GM18499 (cell line): ENCODE results near the gene PIGT.

ENCODE experiments used
- ATAC-seq: cut with Tn5 transposase; IDR thresholded peaks from one replicate; pipeline ENCODE4 v1.9.1; 2021; ENCODE audit warnings: moderate number of reproducible peaks; ENCODE audit not compliant: insufficient read depth, unreplicated experiment

Gene PIGT

DNA sequence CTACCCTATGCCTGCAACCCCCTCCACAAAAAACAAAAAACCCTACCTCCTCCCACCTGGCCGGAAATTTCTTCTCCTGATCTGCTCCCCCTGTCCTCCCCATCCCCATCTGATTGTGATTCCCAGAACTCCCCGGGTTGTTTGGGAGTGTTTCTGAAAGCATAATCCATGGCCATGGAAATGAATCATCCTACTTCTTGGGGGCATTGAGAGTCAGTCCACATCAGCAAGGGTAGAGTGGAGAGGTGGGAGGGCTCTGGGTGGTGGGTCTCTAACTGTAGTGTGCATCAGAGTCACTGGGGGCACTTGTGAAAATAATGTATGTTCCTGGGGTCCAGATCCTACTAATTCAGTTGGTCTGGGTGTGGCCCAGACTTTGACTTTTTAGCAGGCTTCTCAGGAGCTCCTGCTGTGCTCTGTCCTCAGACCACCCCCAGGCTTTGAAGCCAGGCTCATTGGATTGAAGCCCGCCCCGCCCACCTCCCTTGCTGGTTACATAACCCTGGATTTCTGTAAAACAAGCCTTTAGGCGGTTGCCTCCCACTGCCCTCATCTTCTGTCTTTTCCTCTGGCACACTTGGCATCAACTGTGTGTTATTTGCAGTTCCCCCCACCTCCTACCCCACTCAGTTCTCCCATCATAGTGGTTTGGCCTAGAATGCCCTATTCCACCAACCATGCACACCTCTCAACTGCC, 10.5 kb downstream of the PIGT start:
- ATAC-seq = no peak

GRCh38 chr20:45427236-45428149, 11.6 kb downstream of the PIGT start:
- no peak for ATAC-seq

GRCh38 chr20:45429618-45430017, 13.7 kb downstream of the PIGT start:
- ATAC-seq = no peak

GRCh38 chr20:45432294-45432693, 16.4 kb downstream of the PIGT start:
- no peak for ATAC-seq

- ATAC-seq = no peak
Measured at GRCh38 chr20:45433316-45433715, 17.4 kb downstream of the PIGT start.

DNA sequence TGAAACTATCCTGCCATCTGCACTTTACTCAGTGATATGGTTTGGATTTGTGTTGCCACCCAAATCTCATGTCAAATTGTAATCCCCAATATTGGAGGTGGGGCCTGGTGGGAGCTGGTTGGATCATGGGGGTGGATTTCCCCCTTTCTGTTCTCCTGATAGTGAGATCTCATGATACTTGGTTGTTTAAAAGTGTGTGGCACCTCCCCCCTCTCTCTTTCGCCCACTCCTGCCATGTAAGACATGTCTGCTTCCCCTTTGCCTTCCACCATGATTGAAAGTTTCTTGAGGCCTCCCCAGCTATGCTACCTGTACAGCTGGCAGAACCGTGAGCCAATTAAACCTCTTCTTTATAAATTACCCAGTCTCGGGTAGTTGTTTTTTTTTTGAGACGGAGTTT, 18.0 kb downstream of the PIGT start:
- ATAC-seq = no peak

DNA sequence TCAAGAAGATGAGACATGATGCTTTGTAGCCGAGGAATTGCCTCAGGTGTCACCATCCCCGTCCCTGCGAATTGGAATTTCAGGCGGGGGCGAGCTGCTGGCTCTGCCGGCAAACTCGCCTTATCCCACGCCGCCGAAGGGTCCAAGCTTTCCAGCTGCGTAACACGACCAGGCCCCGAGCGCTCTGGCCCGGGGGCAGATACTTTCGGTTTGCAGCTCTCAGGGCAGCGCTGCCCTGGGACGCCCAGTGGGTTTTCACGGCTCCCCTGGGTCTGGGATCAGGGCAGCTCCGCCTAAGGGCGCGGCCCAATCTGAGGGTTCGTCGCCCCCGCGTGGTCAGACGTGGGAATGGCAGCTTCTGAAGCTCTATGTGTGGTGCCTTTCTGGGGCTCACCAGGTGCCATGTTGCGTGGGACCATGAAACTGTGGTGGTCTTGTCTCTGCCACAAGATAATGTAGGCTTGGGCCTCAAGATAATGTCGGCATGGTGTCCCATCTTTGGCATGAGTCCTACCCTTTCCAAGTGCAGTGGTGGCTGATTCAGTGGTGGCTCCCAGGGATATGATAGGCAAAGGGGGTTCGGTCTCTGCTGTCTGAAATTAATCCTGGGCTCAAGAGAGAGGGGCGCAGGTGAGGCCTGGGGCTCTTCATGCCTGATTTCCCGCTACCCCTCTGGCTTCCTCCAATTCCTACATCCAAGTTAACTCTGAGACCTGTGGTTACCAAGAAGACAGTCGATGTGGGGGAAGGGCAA, 21.0 kb downstream of the PIGT start:
- no peak for ATAC-seq

DNA sequence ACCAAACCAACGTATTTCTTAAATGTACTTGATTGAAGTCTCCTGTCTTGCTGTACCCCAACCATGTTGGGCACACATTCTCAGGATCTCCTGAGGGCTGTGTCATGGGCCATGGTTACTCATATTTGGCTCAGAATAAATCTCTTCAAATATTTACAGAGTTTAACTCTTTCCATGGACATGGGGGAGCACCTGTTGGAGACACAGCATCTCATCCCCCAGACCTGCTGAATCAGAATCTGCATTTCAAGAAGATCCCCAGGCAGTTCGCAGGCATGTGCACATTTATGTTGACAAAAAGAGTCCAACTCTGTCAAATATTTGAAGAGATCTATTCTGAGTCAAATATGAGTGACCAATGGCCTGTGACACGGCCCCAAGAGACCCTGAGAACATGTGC, 24.5 kb downstream of the PIGT start:
- ATAC-seq = no peak

DNA sequence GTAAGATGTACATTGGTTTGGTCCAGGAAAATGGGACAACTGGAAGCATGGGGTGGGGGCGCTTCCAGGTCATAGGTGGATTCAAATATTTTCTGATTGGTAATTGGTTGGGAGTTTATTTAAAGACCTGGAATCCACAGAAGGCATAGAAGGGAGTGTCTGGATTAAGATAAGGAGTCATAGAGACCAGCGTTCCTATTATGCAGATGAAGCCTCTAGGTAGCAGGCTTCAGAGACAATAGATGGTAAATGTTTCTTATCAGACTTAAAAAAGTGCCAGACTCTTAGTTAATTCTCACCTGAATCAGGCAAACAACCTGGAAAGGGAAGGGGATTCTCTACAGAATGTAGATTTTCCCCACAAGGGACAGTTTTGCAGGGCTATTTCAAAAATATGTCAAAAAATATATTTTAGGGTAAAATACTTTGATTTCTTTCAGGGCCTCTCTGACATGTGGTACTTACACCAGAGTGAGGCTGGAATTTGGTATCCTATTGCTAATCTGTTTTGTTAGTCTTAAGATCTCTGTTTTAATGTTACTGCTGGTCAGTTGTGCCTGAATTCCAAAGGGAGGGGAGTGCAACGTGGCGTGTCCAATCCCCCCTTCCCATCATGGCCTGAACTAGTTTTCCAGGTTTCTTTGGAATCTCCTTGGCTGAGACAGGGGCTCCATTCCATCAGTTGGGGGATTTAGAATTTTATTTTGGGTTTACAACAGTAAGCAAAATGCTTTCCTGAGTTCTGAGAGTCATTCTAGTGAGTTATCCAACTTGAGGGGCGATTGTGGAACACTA, 25.1 kb downstream of the PIGT start:
- no peak for ATAC-seq

GRCh38 chr20:45441746-45442145, 25.8 kb downstream of the PIGT start:
- ATAC-seq = no peak

DNA sequence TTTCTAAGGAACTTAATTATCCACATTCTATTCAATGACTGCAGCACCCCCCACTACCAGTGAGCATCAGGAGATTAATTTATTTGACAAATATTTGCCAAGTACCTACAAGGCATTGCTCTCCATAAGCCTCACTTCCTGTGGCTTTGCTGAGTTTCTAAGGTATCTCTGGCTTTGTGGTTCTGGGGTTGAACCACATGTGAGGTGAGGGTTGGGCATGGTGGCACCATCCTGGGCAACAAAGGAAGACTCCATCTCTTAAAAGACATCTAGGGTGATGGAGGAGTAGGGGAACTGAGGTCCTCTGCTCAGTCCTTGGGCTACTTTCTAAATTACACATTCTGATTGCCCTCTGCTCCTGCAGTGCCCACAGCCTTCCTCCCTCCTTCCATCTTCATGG, 28.1 kb downstream of the PIGT start:
- no peak for ATAC-seq

GRCh38 chr20:45445805-45446562, 30.0 kb downstream of the PIGT start:
- ATAC-seq = no peak

DNA sequence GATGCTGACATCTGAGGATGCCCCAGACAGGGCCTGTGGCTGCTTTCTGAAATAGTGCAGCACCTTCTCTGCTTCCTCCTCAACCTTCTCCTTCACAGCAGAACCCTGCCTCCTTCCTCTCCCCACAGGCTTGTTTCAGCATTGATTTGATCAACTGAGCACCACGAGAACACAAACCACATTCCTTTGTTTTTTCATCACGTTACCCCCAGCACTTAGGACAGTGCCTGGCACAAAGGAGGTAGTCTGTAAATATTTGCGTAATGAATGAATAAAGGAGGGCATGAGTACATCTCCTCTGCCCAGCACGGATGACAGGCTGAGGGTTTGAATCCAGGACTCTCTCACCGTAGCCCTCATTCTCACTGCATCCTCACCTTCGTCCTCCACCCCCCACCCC, 32.3 kb downstream of the PIGT start:
- ATAC-seq = no peak

GRCh38 chr20:45449528-45449927, 33.6 kb downstream of the PIGT start:
- ATAC-seq = no peak

DNA sequence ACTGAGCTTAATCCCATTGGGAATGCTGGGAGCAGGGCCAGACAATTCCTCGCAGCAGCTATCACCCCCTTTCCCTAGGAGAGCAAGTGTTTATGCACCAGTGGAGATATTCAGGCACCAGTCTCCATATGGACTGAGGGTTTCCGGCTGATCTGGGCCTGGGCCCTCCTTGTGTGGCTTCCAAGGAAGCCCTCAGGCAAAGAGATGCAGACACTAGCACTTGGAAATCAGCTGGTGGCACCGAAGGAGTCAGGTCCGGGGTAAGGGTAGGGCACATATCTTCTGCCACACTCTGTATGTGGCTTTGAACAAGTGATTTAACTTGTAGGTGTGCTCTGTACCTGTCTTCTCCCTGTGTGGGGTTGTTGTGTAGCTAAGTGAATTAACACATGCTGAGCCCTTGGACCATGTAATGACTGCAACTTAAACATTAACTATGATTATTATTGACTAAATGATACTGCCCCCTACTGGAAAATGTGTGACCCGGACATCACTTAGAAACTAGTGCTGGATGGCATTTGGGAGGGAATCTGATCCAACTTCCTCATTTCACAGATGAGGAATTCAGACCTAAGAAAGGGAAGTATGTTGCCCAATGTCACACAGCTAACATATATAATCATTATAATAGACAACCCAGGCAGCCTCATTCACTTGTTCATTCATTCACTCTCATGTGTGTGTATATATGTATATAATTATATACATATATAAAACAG, 34.3 kb downstream of the PIGT start:
- ATAC-seq = no peak

DNA sequence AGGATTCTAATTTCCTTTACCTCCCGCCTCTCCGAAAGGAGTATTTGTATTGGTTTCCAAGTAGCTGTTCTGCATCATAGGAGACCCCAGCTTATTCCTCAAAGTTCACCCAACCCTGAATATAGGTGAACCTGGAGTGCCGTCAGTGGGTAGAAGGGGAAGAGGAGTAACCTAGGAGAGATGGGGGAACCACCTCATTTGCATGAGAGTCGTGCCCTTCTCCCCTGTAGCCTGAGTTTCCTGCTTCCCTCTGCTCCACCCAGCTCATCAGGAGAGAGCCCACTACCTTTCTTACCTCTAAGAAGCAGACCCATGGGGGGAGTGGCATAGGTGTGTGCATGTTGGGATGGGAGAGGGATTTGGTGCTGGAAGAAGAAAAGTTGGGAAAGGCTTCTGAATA, 36.3 kb downstream of the PIGT start:
- no peak for ATAC-seq

DNA sequence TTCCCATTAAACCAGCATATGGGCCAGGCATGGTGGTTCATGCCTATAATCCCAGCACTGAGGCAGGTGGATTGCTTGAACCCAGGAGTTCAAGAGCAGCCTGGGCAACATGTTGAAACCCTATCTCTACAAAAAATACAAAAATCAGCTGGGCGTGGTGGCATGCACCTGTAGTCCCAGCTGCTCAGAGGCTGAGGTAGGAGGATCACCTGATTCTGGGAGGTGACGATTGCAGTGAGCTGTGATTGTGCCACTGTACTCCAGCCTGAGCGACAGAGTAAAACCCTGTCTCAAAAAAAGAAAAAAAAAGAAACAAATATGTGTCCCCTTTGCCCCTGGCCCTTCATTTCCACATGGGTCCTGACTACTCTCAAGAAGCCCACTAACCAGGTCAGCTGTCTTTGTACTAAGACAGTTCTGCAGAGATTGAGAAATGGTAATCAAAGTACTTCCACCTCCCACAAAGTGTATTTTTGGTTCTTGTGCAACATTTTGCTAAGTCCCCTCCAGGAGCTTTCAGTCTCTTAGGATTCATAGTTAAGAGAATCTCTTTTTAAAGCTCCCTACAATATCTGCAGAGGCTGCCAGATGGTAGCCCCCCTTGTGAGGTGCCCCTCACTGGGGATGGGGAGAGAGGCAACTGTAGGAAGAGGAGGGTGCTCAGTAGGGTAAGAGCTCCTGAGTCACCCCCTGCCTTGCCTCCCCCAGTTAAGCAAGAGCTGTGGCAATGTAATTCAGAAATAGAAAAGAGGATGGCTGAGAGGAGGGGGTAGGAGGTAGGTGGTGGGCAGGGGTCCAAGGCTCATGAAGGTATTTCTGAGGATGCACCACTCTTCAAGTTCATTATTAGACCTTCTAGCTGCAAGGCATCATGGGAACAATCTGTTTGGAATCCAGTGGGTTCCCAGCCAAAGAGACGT, 37.1 kb downstream of the PIGT start:
- ATAC-seq = no peak

- ATAC-seq = no peak
Measured at GRCh38 chr20:45456632-45457031, 40.7 kb downstream of the PIGT start.
